K562 (cell line): Measurements from ENCODE around the gene ARL16. TPM values are rescaled to one million over a fixed set of nuclear protein-coding genes. Genes with fewer than 3 reads are reported as not detected.

ENCODE experiments used
- BHLHE40 ChIP-seq: IDR thresholded peaks from 2 replicates; pipeline ENCODE4 v1.6.1; 2011; ENCODE audit warnings: low read length, improper control_type of control experiment
- ERF ChIP-seq: fragments of 450-650 bp; formaldehyde crosslinking; IDR thresholded peaks from 2 replicates; pipeline ENCODE4 v1.4.0; 2020; ENCODE audit warnings: mild to moderate bottlenecking, mixed read lengths
- KDM5B ChIP-seq: fragments of 200-600 bp; sonication (generic); IDR thresholded peaks from 2 replicates; pipeline ENCODE4 v1.6.1; 2012; ENCODE audit warnings: low read depth, mild to moderate bottlenecking, moderate library complexity, low read length, control low read depth, inconsistent platforms; ENCODE audit not compliant: insufficient replicate concordance
- MAZ ChIP-seq, 2 experiments: fragments of 450-650 bp in 1 of 2; sonication (generic) in 1 of 2; formaldehyde crosslinking; IDR thresholded peaks in 1 of 2; conservative IDR thresholded peaks in 1 of 2; 2 replicates each; pipeline versions ENCODE4 v1.4.0 to v1.5.0; 2020; ENCODE audit warnings: mild to moderate bottlenecking in 1 of 2, missing genetic modification reagents in 1 of 2
- NEUROD1 ChIP-seq: fragments of 150-350 bp; IDR thresholded peaks from 2 replicates; pipeline ENCODE4 v1.6.1; 2014; ENCODE audit warnings: borderline replicate concordance, low read length, low read depth; ENCODE audit not compliant: partially characterized antibody
- NFIX ChIP-seq: fragments of 250-450 bp; sonication (Bioruptor Pico); IDR thresholded peaks from 2 replicates; pipeline ENCODE4 v1.4.0; 2020; ENCODE audit warnings: low read depth, mild to moderate bottlenecking, moderate library complexity
- RNF2 ChIP-seq: sonication (generic); IDR thresholded peaks from 2 replicates; pipeline ENCODE4 v1.6.1; 2016
- STAT5A ChIP-seq: IDR thresholded peaks from 2 replicates; pipeline ENCODE4 v1.6.1; 2012; ENCODE audit warnings: low read length, inconsistent platforms, borderline replicate concordance
- TBL1XR1 ChIP-seq, 2 experiments: IDR thresholded peaks; 2 replicates each; pipeline ENCODE4 v1.6.1; 2012; ENCODE audit warnings: improper control_type of control experiment in 2 of 2, low read length in 2 of 2, mild to moderate bottlenecking in 1 of 2
- TBP ChIP-seq: optimal IDR thresholded peaks from 2 replicates; pipeline ENCODE3; 2011; ENCODE audit warnings: low read depth, low read length, improper control_type of control experiment
- TCF7L2 ChIP-seq: fragments of 150-350 bp; IDR thresholded peaks from 2 replicates; pipeline ENCODE4 v1.6.1; 2016; ENCODE audit warnings: low read depth, mild to moderate bottlenecking, low read length, moderate library complexity
- TEAD1 ChIP-seq, 2 experiments: fragments of 450-650 bp in 1 of 2; sonication (generic) in 1 of 2; formaldehyde crosslinking; IDR thresholded peaks; 2 replicates each; pipeline versions ENCODE4 v1.4.0 to v1.8.0; 2020 to 2022; ENCODE audit warnings: mild to moderate bottlenecking in 2 of 2, missing genetic modification reagents in 1 of 2
- TFAP4 ChIP-seq: sonication (generic); formaldehyde crosslinking; IDR thresholded peaks from 2 replicates; pipeline ENCODE4 v1.8.0; 2022; ENCODE audit warnings: missing genetic modification reagents, mild to moderate bottlenecking, moderate library complexity, borderline replicate concordance
- ZFX ChIP-seq: sonication (generic); formaldehyde crosslinking; IDR thresholded peaks from 2 replicates; pipeline ENCODE4 v1.8.0; 2022; ENCODE audit warnings: mild to moderate bottlenecking, missing genetic modification reagents, moderate library complexity
- ZNF263 ChIP-seq: sonication (generic); formaldehyde crosslinking; IDR thresholded peaks from 2 replicates; pipeline ENCODE4 v1.8.0; 2022; ENCODE audit warnings: mild to moderate bottlenecking, missing genetic modification reagents, borderline replicate concordance
- ZNF282 ChIP-seq: sonication (generic); formaldehyde crosslinking; IDR thresholded peaks from 2 replicates; pipeline ENCODE4 v1.8.1; 2023; ENCODE audit warnings: missing genetic modification reagents
- ZNF512 ChIP-seq: IDR thresholded peaks from 2 replicates; pipeline ENCODE4 v1.6.1; 2016; ENCODE audit warnings: missing genetic modification characterization, missing compliant biosample characterization
- ZNF584 ChIP-seq: fragments of 200-800 bp; sonication (Bioruptor generic); IDR thresholded peaks from 2 replicates; pipeline ENCODE4 v1.6.1; 2016; ENCODE audit warnings: low read depth, mild to moderate bottlenecking, missing genetic modification characterization, missing compliant biosample characterization
- ZNF609 ChIP-seq: sonication (generic); formaldehyde crosslinking; IDR thresholded peaks from 2 replicates; pipeline ENCODE4 v1.8.1; 2023; ENCODE audit warnings: missing genetic modification reagents, mild to moderate bottlenecking, borderline replicate concordance
- ZNF644 ChIP-seq: fragments of 200-800 bp; sonication (Bioruptor generic); IDR thresholded peaks from 2 replicates; pipeline ENCODE4 v1.6.1; 2016; ENCODE audit warnings: low read depth, missing genetic modification characterization, missing compliant biosample characterization
- ZNF766 ChIP-seq: fragments of 200-800 bp; sonication (Bioruptor generic); conservative IDR thresholded peaks from 2 replicates; pipeline ENCODE4 v1.6.1; 2016; ENCODE audit warnings: missing genetic modification characterization, missing compliant biosample characterization
- polyA plus RNA-seq, 8 experiments: library from polyadenylated mRNA; depleted of rRNA in 4 of 8; stranded (reverse) in 5 of 8; unstranded in 3 of 8; fragments of >200 nt; fragmentation: Nextera tagmentation in 2 of 8; fragmentation: Illumina TruSeq in 1 of 8; extraction: Ambion mirVana in 2 of 8; extraction: Trizol in 1 of 8; gene quantifications; 2 replicates each; pipeline versions ENCODE4 v1.2.1 to v1.2.3, GENCODE V29; 2011 to 2014; ENCODE audit warnings: inconsistent platforms in 1 of 8, missing spikeins in 1 of 8
- total RNA-seq, 7 experiments: library from RNA; depleted of rRNA in 6 of 7; stranded (reverse); fragments of >200 nt in 6 of 7; fragmentation: Illumina TruSeq in 2 of 7; extraction: Trizol in 2 of 7; gene quantifications; 2 replicates each; pipeline versions ENCODE4 v1.2.1 to v1.2.3, GENCODE V29; 2011 to 2021; ENCODE audit warnings: low replicate concordance in 1 of 7

The ARL16 gene
- total and polyA plus RNA-seq, 9 of the 15 experiments (the other 6 are each of a cell fraction or from before 2014, with no cell fraction given) = 5.4 to 32.4 (median 22.6) TPM

GRCh38 chr17:81711814-81712467 lies 28.3 kb upstream of the ARL16 start, which contains the start of gene SLC25A10 (continued):
- TF ChIP-seq TEAD1 (CRISPR knock-in tag; IDR thresholded peaks at IDR 0.05) = peak in 1 of 2 experiments; percentile 84; a peak in 1 of 4 replicates
- no peak for TF ChIP-seq ZNF644 (tag)
- TF ChIP-seq BHLHE40 = peak; percentile 89
- no peak for TF ChIP-seq NFIX
- peak; percentile 40 for TF ChIP-seq TBP
- TF ChIP-seq ZNF609 = 0 out of 2 replicates have a peak, but pooled peaks have one; percentile 7
- TF ChIP-seq TBL1XR1 (IDR thresholded peaks at IDR 0.05; ENCODE audit: low read length in 2 of 2) = peak in 1 of 2 experiments; percentile 23; a peak in 1 of 4 replicates
- peak; percentile 75 for TF ChIP-seq ZFX (CRISPR knock-in tag)
- TF ChIP-seq MAZ (CRISPR knock-in tag; conservative IDR thresholded peaks at IDR 0.05 in 1 of 2, IDR thresholded peaks at IDR 0.05 in 1 of 2) = peak; percentile 80 to 82
- peak; percentile 15 for TF ChIP-seq KDM5B
- TF ChIP-seq ZNF766 (CRISPR knock-in tag) = peak; percentile 66; the same call in 1 of the 2 replicates
- peak; percentile 89; the same call in 1 of the 2 replicates for TF ChIP-seq ERF (CRISPR knock-in tag)
- TF ChIP-seq RNF2 = peak; percentile 77
- peak; percentile 93 for TF ChIP-seq TFAP4 (CRISPR knock-in tag)
- TF ChIP-seq NEUROD1 = peak; percentile 55
- TF ChIP-seq STAT5A = no peak
- peak; percentile 8; the same call in 1 of the 2 replicates for TF ChIP-seq ZNF512 (tag)
- peak; percentile 73 for TF ChIP-seq ZNF263
- peak; percentile 47; the same call in 1 of the 2 replicates for TF ChIP-seq ZNF282 (CRISPR knock-in tag)
- TF ChIP-seq ZNF584 = no peak
- TF ChIP-seq TCF7L2 = no peak
